ENCODE data around the gene TMEM87A.

GRCh38 chr15:42184736-42185135, 88.5 kb downstream of the TMEM87A start:
- TF ChIP-seq, protein P1, sequence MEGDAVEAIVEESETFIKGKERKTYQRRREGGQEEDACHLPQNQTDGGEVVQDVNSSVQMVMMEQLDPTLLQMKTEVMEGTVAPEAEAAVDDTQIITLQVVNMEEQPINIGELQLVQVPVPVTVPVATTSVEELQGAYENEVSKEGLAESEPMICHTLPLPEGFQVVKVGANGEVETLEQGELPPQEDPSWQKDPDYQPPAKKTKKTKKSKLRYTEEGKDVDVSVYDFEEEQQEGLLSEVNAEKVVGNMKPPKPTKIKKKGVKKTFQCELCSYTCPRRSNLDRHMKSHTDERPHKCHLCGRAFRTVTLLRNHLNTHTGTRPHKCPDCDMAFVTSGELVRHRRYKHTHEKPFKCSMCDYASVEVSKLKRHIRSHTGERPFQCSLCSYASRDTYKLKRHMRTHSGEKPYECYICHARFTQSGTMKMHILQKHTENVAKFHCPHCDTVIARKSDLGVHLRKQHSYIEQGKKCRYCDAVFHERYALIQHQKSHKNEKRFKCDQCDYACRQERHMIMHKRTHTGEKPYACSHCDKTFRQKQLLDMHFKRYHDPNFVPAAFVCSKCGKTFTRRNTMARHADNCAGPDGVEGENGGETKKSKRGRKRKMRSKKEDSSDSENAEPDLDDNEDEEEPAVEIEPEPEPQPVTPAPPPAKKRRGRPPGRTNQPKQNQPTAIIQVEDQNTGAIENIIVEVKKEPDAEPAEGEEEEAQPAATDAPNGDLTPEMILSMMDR (IDR thresholded peaks at IDR 0.05): no peak
- no peak for TF ChIP-seq POLR2A (IDR thresholded peaks at IDR 0.05)

All from thyroid gland (tissue), 4 donors.